Lung (tissue), 12 donors: ENCODE measurements around the gene DGKQ. TPM values are rescaled to one million over a fixed set of nuclear protein-coding genes. Genes with fewer than 3 reads are reported as not detected.

Source experiments
- ATAC-seq: fragments of 200-7000 bp; cut with Tn5 transposase; one replicate; pipeline ENCODE4 v1.9.1; 2020; ENCODE audit warnings: moderate number of reproducible peaks; ENCODE audit not compliant: insufficient read depth, low FRiP score
- DNase-seq, 3 donors: peaks; one replicate each; pipeline ENCODE4 v3.0.0-alpha.2; 2013 to 2017
- H3K27ac ChIP-seq, 2 donors: one replicate each; pipeline ENCODE4 v1.5.1; 2013; ENCODE audit warnings: mild to moderate bottlenecking in 2 of 2, moderate library complexity in 2 of 2, control low read depth in 1 of 2, inconsistent platforms in 1 of 2, low read depth in 1 of 2, low read length in 1 of 2
- H3K27me3 ChIP-seq, 3 donors: one replicate each; pipeline ENCODE4 v1.5.1; 2013; ENCODE audit warnings: low read length in 2 of 3; ENCODE audit not compliant: control insufficient read depth in 3 of 3, insufficient read depth in 3 of 3
- H3K36me3 ChIP-seq, 4 donors: one replicate each; pipeline ENCODE4 v1.5.1; 2013; ENCODE audit warnings: low read length in 4 of 4, mild to moderate bottlenecking in 1 of 4, moderate library complexity in 1 of 4; ENCODE audit not compliant: control insufficient read depth in 4 of 4, insufficient read depth in 4 of 4
- H3K4me1 ChIP-seq, 5 donors: one replicate each; pipeline ENCODE4 v1.5.1; 2013; ENCODE audit warnings: low read length in 5 of 5, mild to moderate bottlenecking in 2 of 5, moderate library complexity in 1 of 5; ENCODE audit not compliant: control insufficient read depth in 5 of 5, insufficient read depth in 5 of 5
- H3K4me3 ChIP-seq: one replicate; pipeline ENCODE4 v1.5.1; 2013; ENCODE audit warnings: mild to moderate bottlenecking, control low read depth, moderate library complexity
- H3K9ac ChIP-seq, 2 donors: one replicate each; pipeline ENCODE4 v1.5.1; 2013; ENCODE audit warnings: low read length in 2 of 2, control low read depth in 1 of 2; ENCODE audit not compliant: insufficient read depth in 1 of 2
- H3K9me3 ChIP-seq, 4 donors: one replicate each; pipeline ENCODE4 v1.5.1; 2013; ENCODE audit warnings: low read length in 3 of 4, mild to moderate bottlenecking in 1 of 4, moderate library complexity in 1 of 4; ENCODE audit not compliant: control insufficient read depth in 4 of 4, insufficient read depth in 3 of 4
- WGBS, 2 donors: extraction: QIAGEN DNeasy Blood & Tissue Kit; methylation state at CpG; one replicate each; pipeline ENCODE4 v1.1.7; 2013; 5-methylcytosine and 5-hydroxymethylcytosine counted together
- polyA plus RNA-seq, 2 donors: library from polyadenylated mRNA; stranded (reverse); fragments of 200-250 nt; gene quantifications; one replicate each; pipeline ENCODE4 v1.2.1, GENCODE V29; 2013
- total RNA-seq, 2 donors: library from RNA; depleted of rRNA in 1 of 2; stranded (reverse); fragments of >200 nt in 1 of 2; gene quantifications; one replicate each; pipeline ENCODE4 v1.2.1, GENCODE V29; 2014 to 2021
- TF ChIP-seq, protein P1 (sequence below): IDR thresholded peaks from 2 replicates; pipeline ENCODE4 v1.5.1; 2012; ENCODE audit warnings: mild to moderate bottlenecking; ENCODE audit errors: control extremely low read depth, extremely low read depth
- donor health status: control.
- donor health status: control.
- donor health status: Bipolar disorder and iron deficiency.
- donor health status: healthy.
- donor health status: DM: yes; HTN: yes; CAD: no.

DGKQ gene
- total and polyA plus RNA-seq, 4 donors, result 5.9 to 19.1 (median 8.4) TPM

DNA sequence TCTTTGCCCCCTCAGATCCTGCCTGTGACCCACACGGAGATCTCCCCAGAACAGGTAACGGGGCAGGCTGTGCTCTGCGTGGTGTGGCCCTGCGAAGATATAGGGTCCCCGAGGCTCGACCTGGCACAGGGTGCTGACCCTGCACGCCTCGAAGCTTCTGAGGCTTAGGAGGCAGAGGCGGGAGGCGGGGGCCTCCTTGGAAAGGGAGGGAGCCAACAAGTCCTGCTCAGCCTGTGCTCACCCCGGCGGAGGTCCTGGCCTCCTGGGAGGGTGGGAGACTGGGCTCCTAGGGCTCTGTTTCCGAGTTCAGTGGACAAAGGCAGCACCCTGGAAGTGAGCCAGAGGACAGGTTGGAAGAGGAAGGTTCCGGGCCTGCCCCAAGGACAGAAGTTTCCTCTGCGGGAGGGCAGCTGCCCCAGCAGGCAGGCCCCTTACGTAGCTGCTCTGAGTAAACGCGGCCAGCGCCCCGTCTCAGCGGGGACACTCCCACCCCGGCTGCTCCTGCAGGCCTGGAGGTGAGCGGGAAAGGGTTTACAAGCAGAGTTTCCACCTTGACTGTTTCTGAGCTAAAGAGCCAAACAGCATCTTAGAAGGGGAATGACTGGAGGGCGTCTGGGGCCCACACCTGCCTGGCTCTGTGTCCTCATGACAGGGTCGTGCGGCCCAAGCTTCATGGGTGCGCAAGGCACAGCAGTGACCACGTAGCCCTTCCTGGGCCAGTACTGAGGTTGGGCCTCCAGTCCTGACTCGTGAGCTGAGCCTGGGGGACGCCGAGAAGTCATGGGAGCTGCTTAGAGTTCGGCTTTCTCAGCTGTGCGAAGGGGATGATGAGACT, 25.1 kb downstream of the DGKQ start:
- 85 to 87% methylated on average over 33 of the region's 33 CpGs for whole genome bisulfite sequencing, 2 donors
- Histone ChIP-seq H3K27me3 (no peaks in the 10 kb centered on the region), H3K9ac (no peak overlapping the region), H3K27ac (no peak overlapping the region), H3K36me3 (peaks cover 0 to 13% (median 0%) of the 10 kb centered on the region in 4 donors), H3K4me1 (peaks cover 0 to 9% (median 3%) of the 10 kb centered on the region in 5 donors), H3K4me3 (no peak overlapping the region), H3K9me3 (no peaks in the 10 kb centered on the region)
- ATAC-seq, result no peak
- TF ChIP-seq, protein P1, sequence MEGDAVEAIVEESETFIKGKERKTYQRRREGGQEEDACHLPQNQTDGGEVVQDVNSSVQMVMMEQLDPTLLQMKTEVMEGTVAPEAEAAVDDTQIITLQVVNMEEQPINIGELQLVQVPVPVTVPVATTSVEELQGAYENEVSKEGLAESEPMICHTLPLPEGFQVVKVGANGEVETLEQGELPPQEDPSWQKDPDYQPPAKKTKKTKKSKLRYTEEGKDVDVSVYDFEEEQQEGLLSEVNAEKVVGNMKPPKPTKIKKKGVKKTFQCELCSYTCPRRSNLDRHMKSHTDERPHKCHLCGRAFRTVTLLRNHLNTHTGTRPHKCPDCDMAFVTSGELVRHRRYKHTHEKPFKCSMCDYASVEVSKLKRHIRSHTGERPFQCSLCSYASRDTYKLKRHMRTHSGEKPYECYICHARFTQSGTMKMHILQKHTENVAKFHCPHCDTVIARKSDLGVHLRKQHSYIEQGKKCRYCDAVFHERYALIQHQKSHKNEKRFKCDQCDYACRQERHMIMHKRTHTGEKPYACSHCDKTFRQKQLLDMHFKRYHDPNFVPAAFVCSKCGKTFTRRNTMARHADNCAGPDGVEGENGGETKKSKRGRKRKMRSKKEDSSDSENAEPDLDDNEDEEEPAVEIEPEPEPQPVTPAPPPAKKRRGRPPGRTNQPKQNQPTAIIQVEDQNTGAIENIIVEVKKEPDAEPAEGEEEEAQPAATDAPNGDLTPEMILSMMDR, result no peak
- DNase-seq, result peak in 1 of 3 donors; percentile 10

DNA sequence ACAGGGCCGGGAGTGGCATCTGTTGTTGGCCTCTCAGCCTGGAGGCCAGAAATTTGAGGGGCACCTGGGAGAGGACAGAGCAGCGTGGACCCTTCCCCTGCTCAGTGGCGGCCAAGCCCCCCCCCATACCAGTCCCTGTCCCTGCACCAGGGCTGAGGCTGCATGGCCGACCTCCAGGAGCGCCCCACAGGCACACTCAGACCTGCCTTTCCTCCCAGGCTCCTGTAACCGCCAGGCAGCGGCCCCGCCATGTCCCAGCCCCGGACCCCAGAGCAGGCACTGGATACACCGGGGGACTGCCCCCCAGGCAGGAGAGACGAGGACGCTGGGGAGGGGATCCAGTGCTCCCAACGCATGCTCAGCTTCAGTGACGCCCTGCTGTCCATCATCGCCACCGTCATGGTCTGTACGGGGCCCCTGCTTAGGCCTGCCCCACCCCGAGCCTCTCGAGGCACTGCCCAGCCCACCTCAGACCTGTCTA, 25.8 kb downstream of the DGKQ start:
- WGBS, 2 donors, result 95 to 96% methylated on average over 19 of the region's 19 CpGs
- Histone ChIP-seq H3K36me3 (peaks cover 0 to 8% (median 0%) of the 10 kb centered on the region in 4 donors), H3K4me3 (no peak overlapping the region), H3K9ac (no peak overlapping the region), H3K9me3 (no peaks in the 10 kb centered on the region), H3K27ac (no peak overlapping the region), H3K4me1 (peaks cover 0 to 9% (median 3%) of the 10 kb centered on the region in 5 donors), H3K27me3 (no peaks in the 10 kb centered on the region)
- DNase-seq, result peak in 1 of 3 donors; percentile 8
- TF ChIP-seq, protein P1, result no peak
- ATAC-seq, result no peak

DNA sequence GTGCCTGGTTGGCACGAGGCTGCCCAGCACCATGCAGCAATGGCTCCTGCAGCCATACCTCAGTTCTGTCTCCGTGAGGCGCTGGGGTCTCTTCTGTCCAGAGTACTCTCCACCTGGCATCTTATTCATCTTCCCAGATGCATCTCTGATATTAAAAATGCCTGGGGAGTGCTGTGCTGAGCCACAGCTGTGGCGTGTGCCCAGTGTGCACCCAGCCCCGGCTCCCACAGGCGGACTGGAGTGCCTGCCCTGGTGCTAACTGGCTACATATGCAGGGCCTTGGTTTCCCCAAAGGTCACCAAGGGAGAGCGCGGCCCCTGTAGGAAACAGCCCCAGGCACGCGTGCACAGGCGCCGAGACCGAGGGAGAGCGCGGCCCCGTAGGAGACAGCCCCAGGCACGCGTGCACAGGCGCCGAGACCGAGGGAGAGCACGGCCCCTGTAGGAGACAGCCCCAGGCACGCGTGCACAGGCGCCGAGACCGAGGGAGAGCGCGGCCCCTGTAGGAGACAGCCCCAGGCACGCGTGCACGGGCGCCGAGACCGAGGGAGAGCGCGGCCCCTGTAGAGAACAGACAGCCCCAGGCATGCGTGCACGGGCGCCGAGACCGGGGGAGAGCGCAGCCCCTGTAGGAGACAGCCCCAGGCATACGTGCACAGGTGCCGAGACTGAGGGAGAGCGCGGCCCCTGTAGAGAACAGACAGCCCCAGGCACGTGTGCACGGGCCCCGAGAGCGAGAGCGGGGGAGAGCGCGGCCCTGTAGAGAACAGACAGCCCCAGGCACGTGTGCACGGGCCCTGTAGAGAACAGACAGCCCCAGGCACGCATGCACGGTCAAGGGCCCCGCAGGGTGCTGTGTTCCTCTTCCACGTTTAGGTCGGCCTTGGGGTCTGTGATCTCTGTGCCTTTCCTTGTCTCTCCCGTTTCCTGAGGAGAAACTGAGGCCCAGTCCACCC, 26.6 kb downstream of the DGKQ start:
- H3K36me3 ChIP-seq, result peaks cover 0 to 6% (median 0%) of the 10 kb centered on the region in 4 donors
- DNase-seq (no peak), ATAC-seq (no peak)
- no peaks in the 10 kb centered on the region for H3K9me3 ChIP-seq
- peaks cover 0 to 9% (median 3%) of the 10 kb centered on the region in 5 donors for H3K4me1 ChIP-seq
- no peaks in the 10 kb centered on the region for H3K27me3 ChIP-seq
- H3K4me3 ChIP-seq, result no peak overlapping the region
- H3K27ac ChIP-seq, result no peak overlapping the region
- TF ChIP-seq, protein P1, result no peak
- no peak overlapping the region for H3K9ac ChIP-seq
- WGBS, 2 donors, result 73 to 74% methylated on average over 52 to 62 of the region's 62 CpGs
